H1 (cell line): Measurements from ENCODE around the gene BCAP31. TPM values are rescaled to one million over a fixed set of nuclear protein-coding genes. Genes with fewer than 3 reads are reported as not detected.

Experiments
- BCL11A ChIP-seq, 2 experiments: IDR thresholded peaks; one replicate each; pipeline ENCODE4 v1.6.1; 2011; ENCODE audit warnings: low read depth in 2 of 2, low read length in 2 of 2, mild to moderate bottlenecking in 2 of 2
- CHD7 ChIP-seq: fragments of 300-600 bp; sonication (generic); IDR thresholded peaks from 2 replicates; pipeline ENCODE4 v1.7.1; 2012; ENCODE audit warnings: low read length, moderate library complexity, mild to moderate bottlenecking, inconsistent platforms; ENCODE audit not compliant: insufficient replicate concordance
- polyA plus RNA-seq, 7 experiments: library from polyadenylated mRNA; depleted of rRNA in 3 of 7; stranded (reverse) in 5 of 7; unstranded in 2 of 7; fragments of >200 nt in 5 of 7; fragments of 200-250 nt in 2 of 7; gene quantifications; 1 replicate in 5 of 7; 2 replicates in 1 of 7; 4 replicates in 1 of 7; pipeline versions ENCODE4 v1.2.1 to v1.2.3, GENCODE V29; 2011 to 2013; ENCODE audit warnings: missing spikeins in 2 of 7, mixed read lengths in 2 of 7
- total RNA-seq: library from RNA; stranded (reverse); fragmentation: NEBNext Ultra II Directional; extraction: Animal tissue kit (Norgen Biotek cat#: 25700); gene quantifications from 2 replicates; pipeline ENCODE4 v1.2.1, GENCODE V29; 2021

Gene BCAP31
- total and polyA plus RNA-seq, 2 of the 8 experiments (the other 6 are each of a cell fraction or from before 2014, with no cell fraction given): 136 to 159 TPM

DNA sequence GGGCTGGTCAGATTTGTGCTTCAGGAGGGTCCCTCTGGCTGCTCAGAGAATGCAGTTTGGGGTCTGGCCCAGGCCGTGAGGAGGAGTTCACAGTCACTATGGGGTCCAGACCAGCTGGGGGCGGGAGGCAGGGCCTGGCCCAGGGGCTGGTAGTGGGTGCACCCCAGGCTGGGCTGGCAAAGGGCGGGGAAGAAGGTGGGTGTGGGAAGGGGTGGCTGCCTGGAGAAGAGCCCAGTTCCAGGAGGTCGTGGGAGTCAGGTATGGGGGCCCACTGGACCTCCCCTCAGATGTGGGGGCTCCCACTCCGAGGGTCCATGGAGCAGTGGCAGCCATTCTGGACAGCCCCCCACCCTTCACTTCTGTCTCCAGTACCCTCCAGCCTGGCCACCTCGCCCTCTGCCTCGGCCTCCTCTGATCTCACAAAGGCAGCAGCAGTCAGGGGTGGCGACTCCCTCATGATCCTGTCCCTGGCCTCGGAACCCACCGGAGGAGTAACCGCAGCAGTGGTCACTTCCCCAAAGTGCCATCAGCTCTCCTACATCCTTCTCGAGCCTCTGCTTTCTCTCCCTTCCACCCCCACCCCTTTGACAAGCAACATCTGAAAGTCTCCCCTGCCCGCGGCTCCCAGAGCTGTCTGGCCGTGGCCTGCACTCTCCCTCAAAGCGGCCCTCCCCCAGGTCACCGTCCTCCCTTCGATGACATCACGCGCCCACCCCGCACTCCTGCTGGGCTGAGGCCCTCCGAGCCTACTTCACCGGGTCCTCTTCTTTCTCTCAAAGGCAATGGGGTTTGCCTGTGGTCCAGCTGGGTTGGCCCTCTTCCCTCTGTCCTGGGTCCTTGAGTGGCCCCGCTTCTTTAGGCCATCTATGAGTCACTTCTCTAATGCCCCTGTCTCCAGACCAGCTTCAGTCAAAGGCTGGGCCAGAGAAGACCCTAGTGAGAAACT is 38.2 kb downstream of the BCAP31 start (continued):
- TF ChIP-seq CHD7 (no peak), BCL11A (IDR thresholded peaks at IDR 0.05; ENCODE audit: low read depth in 2 of 2, low read length in 2 of 2) (no peak)
